ENCODE results near the gene JAZF1. TPM values are rescaled to one million over a fixed set of nuclear protein-coding genes. Genes with fewer than 3 reads are reported as not detected.

The JAZF1 gene
- polyA plus RNA-seq, 2 donors, result 1.6 to 3.5 TPM

GRCh38 chr7:27955596-27955995 is 225.0 kb downstream of the JAZF1 start:
- 85 to 89% methylated on average over 2 of the region's 2 CpGs for WGBS, 2 donors
- H3K36me3 ChIP-seq (ENCODE audit: control insufficient read depth in 2 of 2, insufficient read depth in 2 of 2, low read length in 1 of 2), result no peaks in the 10 kb centered on the region
- no peak overlapping the region for H3K4me3 ChIP-seq (ENCODE audit: low read depth in 1 of 2, low read length in 2 of 2)
- no peak overlapping the region for H3K27ac ChIP-seq (ENCODE audit: low read depth in 2 of 2, low read length in 1 of 2)
- H3K4me1 ChIP-seq (ENCODE audit: control insufficient read depth in 2 of 2, insufficient read depth in 2 of 2, low read length in 1 of 2), result no peaks in the 10 kb centered on the region
- H3K9me3 ChIP-seq (ENCODE audit: control insufficient read depth in 2 of 2, insufficient read depth in 1 of 2, low read depth in 1 of 2, low read length in 1 of 2), result no peaks in the 10 kb centered on the region
- H3K27me3 ChIP-seq (ENCODE audit: control insufficient read depth in 1 of 2, insufficient read depth in 2 of 2, low read length in 2 of 2), result no peaks in the 10 kb centered on the region

- 87 to 89% methylated on average over 3 of the region's 3 CpGs for WGBS, 2 donors
These were observed 225.6 kb downstream of the JAZF1 start for GRCh38 chr7:27955011-27955410.

GRCh38 chr7:27953777-27954176 is 226.8 kb downstream of the JAZF1 start:
- no peak overlapping the region for H3K27ac ChIP-seq (ENCODE audit: low read depth in 2 of 2, low read length in 1 of 2)
- no peaks in the 10 kb centered on the region for H3K36me3 ChIP-seq (ENCODE audit: control insufficient read depth in 2 of 2, insufficient read depth in 2 of 2, low read length in 1 of 2)
- H3K9me3 ChIP-seq (ENCODE audit: control insufficient read depth in 2 of 2, insufficient read depth in 1 of 2, low read depth in 1 of 2, low read length in 1 of 2), result no peaks in the 10 kb centered on the region
- WGBS, 2 donors, result 98 to 100% methylated on average over 1 of the region's 1 CpG
- H3K27me3 ChIP-seq (ENCODE audit: control insufficient read depth in 1 of 2, insufficient read depth in 2 of 2, low read length in 2 of 2), result no peaks in the 10 kb centered on the region
- no peak overlapping the region for H3K4me3 ChIP-seq (ENCODE audit: low read depth in 1 of 2, low read length in 2 of 2)
- H3K4me1 ChIP-seq (ENCODE audit: control insufficient read depth in 2 of 2, insufficient read depth in 2 of 2, low read length in 1 of 2), result no peaks in the 10 kb centered on the region

More at GRCh38 chr7:27955011-27955410, 225.6 kb downstream of the JAZF1 start:
- Histone ChIP-seq H3K36me3 (ENCODE audit: control insufficient read depth in 2 of 2, insufficient read depth in 2 of 2, low read length in 1 of 2) (no peaks in the 10 kb centered on the region), H3K4me1 (ENCODE audit: control insufficient read depth in 2 of 2, insufficient read depth in 2 of 2, low read length in 1 of 2) (no peaks in the 10 kb centered on the region), H3K9me3 (ENCODE audit: control insufficient read depth in 2 of 2, insufficient read depth in 1 of 2, low read depth in 1 of 2, low read length in 1 of 2) (no peaks in the 10 kb centered on the region), H3K27ac (ENCODE audit: low read depth in 2 of 2, low read length in 1 of 2) (no peak overlapping the region), H3K27me3 (ENCODE audit: control insufficient read depth in 1 of 2, insufficient read depth in 2 of 2, low read length in 2 of 2) (no peaks in the 10 kb centered on the region), H3K4me3 (ENCODE audit: low read depth in 1 of 2, low read length in 2 of 2) (no peak overlapping the region)

GRCh38 chr7:27953361-27953760 is 227.2 kb downstream of the JAZF1 start:
- WGBS, 2 donors, result 29 to 55% methylated on average over 1 of the region's 1 CpG
- no peaks in the 10 kb centered on the region for H3K4me1 ChIP-seq (ENCODE audit: control insufficient read depth in 2 of 2, insufficient read depth in 2 of 2, low read length in 1 of 2)
- no peaks in the 10 kb centered on the region for H3K9me3 ChIP-seq (ENCODE audit: control insufficient read depth in 2 of 2, insufficient read depth in 1 of 2, low read depth in 1 of 2, low read length in 1 of 2)
- no peak overlapping the region for H3K4me3 ChIP-seq (ENCODE audit: low read depth in 1 of 2, low read length in 2 of 2)
- no peaks in the 10 kb centered on the region for H3K36me3 ChIP-seq (ENCODE audit: control insufficient read depth in 2 of 2, insufficient read depth in 2 of 2, low read length in 1 of 2)
- H3K27ac ChIP-seq (ENCODE audit: low read depth in 2 of 2, low read length in 1 of 2), result no peak overlapping the region
- no peaks in the 10 kb centered on the region for H3K27me3 ChIP-seq (ENCODE audit: control insufficient read depth in 1 of 2, insufficient read depth in 2 of 2, low read length in 2 of 2)

GRCh38 chr7:27952456-27953285 is 227.9 kb downstream of the JAZF1 start:
- Histone ChIP-seq H3K4me1 (ENCODE audit: control insufficient read depth in 2 of 2, insufficient read depth in 2 of 2, low read length in 1 of 2) (no peaks in the 10 kb centered on the region), H3K4me3 (ENCODE audit: low read depth in 1 of 2, low read length in 2 of 2) (no peak overlapping the region), H3K9me3 (ENCODE audit: control insufficient read depth in 2 of 2, insufficient read depth in 1 of 2, low read depth in 1 of 2, low read length in 1 of 2) (no peaks in the 10 kb centered on the region), H3K27me3 (ENCODE audit: control insufficient read depth in 1 of 2, insufficient read depth in 2 of 2, low read length in 2 of 2) (no peaks in the 10 kb centered on the region), H3K36me3 (ENCODE audit: control insufficient read depth in 2 of 2, insufficient read depth in 2 of 2, low read length in 1 of 2) (no peaks in the 10 kb centered on the region), H3K27ac (ENCODE audit: low read depth in 2 of 2, low read length in 1 of 2) (no peak overlapping the region)
- 67 to 73% methylated on average over 3 of the region's 3 CpGs for WGBS, 2 donors

DNA sequence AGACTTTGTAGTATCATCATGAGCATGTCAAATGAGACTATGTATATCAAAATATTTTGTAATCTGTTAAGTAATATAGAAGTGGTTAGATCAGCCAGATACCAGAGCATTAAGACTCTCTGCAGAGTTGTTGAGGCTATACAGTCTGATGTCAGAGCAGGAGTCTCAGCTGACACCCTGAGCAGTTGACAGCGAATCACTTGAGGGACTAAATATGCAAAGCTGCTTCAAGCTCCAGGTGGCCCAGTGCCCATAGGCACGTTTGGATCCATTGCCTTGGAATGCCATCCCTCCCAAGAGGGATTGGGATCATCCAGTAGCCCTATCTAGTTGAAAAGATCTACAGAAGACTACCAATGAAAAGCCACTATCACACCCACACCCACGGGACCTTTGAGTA is 230.5 kb downstream of the JAZF1 start:
- H3K4me1 ChIP-seq (ENCODE audit: control insufficient read depth in 2 of 2, insufficient read depth in 2 of 2, low read length in 1 of 2), result peaks cover 0 to 2% of the 10 kb centered on the region in 2 donors
- no peak overlapping the region for H3K27ac ChIP-seq (ENCODE audit: low read depth in 2 of 2, low read length in 1 of 2)
- H3K27me3 ChIP-seq (ENCODE audit: control insufficient read depth in 1 of 2, insufficient read depth in 2 of 2, low read length in 2 of 2), result no peaks in the 10 kb centered on the region
- no peaks in the 10 kb centered on the region for H3K9me3 ChIP-seq (ENCODE audit: control insufficient read depth in 2 of 2, insufficient read depth in 1 of 2, low read depth in 1 of 2, low read length in 1 of 2)
- H3K36me3 ChIP-seq (ENCODE audit: control insufficient read depth in 2 of 2, insufficient read depth in 2 of 2, low read length in 1 of 2), result no peaks in the 10 kb centered on the region
- H3K4me3 ChIP-seq (ENCODE audit: low read depth in 1 of 2, low read length in 2 of 2), result no peak overlapping the region
- 67 to 70% methylated on average over 3 of the region's 3 CpGs for whole genome bisulfite sequencing, 2 donors

GRCh38 chr7:27948861-27949260 is 231.7 kb downstream of the JAZF1 start:
- H3K4me3 ChIP-seq (ENCODE audit: low read depth in 1 of 2, low read length in 2 of 2), result no peak overlapping the region
- H3K36me3 ChIP-seq (ENCODE audit: control insufficient read depth in 2 of 2, insufficient read depth in 2 of 2, low read length in 1 of 2), result no peaks in the 10 kb centered on the region
- H3K9me3 ChIP-seq (ENCODE audit: control insufficient read depth in 2 of 2, insufficient read depth in 1 of 2, low read depth in 1 of 2, low read length in 1 of 2), result no peaks in the 10 kb centered on the region
- H3K27ac ChIP-seq (ENCODE audit: low read depth in 2 of 2, low read length in 1 of 2), result no peak overlapping the region
- WGBS, 2 donors, result 95 to 96% methylated on average over 3 of the region's 3 CpGs
- no peaks in the 10 kb centered on the region for H3K27me3 ChIP-seq (ENCODE audit: control insufficient read depth in 1 of 2, insufficient read depth in 2 of 2, low read length in 2 of 2)
- H3K4me1 ChIP-seq (ENCODE audit: control insufficient read depth in 2 of 2, insufficient read depth in 2 of 2, low read length in 1 of 2), result peaks cover 0 to 3% of the 10 kb centered on the region in 2 donors

DNA sequence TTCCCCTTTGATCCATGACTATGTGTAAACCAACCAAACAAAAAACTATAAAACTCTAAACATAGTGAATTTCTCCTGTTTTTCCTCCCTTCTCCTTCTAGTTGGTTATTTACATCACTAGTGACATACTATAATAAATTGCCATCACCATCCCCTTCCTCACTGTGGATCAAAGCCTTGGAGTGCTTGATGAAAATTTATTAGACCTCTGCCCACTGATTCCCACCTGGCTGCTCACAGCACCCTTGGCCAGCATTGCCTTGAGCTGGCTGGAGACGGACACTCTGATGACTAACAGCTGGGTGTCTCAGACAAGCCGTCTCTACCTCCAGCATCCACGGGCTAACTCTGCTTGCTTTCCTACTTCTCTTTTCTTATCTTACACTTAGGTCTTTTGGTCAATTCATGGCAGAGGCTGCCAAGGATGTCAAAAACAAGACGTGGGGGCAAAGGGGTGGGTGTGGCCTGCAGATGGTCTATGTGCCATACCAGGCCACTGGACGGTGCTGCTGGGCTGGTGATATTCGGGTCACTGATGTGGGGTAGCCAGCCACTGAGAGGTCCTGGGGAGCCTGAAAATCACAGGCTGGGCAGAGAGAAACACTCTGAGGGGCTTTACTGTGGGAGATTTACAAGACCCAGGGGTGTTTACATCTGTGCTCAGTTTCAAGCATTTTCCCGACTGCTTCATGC is 232.9 kb downstream of the JAZF1 start:
- 69 to 71% methylated on average over 7 of the region's 7 CpGs for WGBS, 2 donors
- no peak overlapping the region for H3K4me3 ChIP-seq (ENCODE audit: low read depth in 1 of 2, low read length in 2 of 2)
- no peak overlapping the region for H3K27ac ChIP-seq (ENCODE audit: low read depth in 2 of 2, low read length in 1 of 2)
- H3K4me1 ChIP-seq (ENCODE audit: control insufficient read depth in 2 of 2, insufficient read depth in 2 of 2, low read length in 1 of 2), result peaks cover 0 to 3% of the 10 kb centered on the region in 2 donors
- no peaks in the 10 kb centered on the region for H3K27me3 ChIP-seq (ENCODE audit: control insufficient read depth in 1 of 2, insufficient read depth in 2 of 2, low read length in 2 of 2)
- H3K36me3 ChIP-seq (ENCODE audit: control insufficient read depth in 2 of 2, insufficient read depth in 2 of 2, low read length in 1 of 2), result no peaks in the 10 kb centered on the region
- no peaks in the 10 kb centered on the region for H3K9me3 ChIP-seq (ENCODE audit: control insufficient read depth in 2 of 2, insufficient read depth in 1 of 2, low read depth in 1 of 2, low read length in 1 of 2)

DNA sequence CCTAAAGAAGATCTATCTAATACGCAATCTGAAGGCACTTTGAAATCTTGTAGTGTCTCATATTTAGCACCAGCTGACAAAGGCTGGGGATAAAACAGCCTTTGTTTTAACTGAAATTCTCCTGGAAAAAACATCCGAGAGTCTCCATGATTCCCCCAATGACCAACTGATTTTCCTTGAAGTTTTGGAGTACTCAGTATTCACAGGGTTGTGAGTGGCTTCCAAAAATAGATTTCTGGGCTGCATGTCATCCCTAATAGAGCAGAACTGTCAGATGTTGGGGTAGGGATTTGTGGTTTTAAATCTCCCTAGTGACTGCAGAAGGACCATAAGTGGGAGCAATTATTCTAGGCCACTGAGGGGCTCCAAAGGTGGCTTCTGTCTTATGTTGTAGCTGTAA is 234.2 kb downstream of the JAZF1 start:
- H3K4me3 ChIP-seq (ENCODE audit: low read depth in 1 of 2, low read length in 2 of 2), result no peak overlapping the region
- no peaks in the 10 kb centered on the region for H3K9me3 ChIP-seq (ENCODE audit: control insufficient read depth in 2 of 2, insufficient read depth in 1 of 2, low read depth in 1 of 2, low read length in 1 of 2)
- H3K27me3 ChIP-seq (ENCODE audit: control insufficient read depth in 1 of 2, insufficient read depth in 2 of 2, low read length in 2 of 2), result no peaks in the 10 kb centered on the region
- peaks cover 0 to 3% of the 10 kb centered on the region in 2 donors for H3K4me1 ChIP-seq (ENCODE audit: control insufficient read depth in 2 of 2, insufficient read depth in 2 of 2, low read length in 1 of 2)
- 84 to 85% methylated on average over 2 of the region's 2 CpGs for WGBS, 2 donors
- no peak overlapping the region for H3K27ac ChIP-seq (ENCODE audit: low read depth in 2 of 2, low read length in 1 of 2)
- no peaks in the 10 kb centered on the region for H3K36me3 ChIP-seq (ENCODE audit: control insufficient read depth in 2 of 2, insufficient read depth in 2 of 2, low read length in 1 of 2)
